HG03439 (cell line): ENCODE data around the gene TNIP1.

ENCODE experiments used
- ATAC-seq: cut with Tn5 transposase; IDR thresholded peaks from one replicate; pipeline ENCODE4 v1.9.1; 2021; ENCODE audit warnings: mild to moderate bottlenecking, moderate library complexity; ENCODE audit not compliant: unreplicated experiment

The TNIP1 gene

GRCh38 chr5:151005187-151005949 is 75.5 kb downstream of the TNIP1 start:
- ATAC-seq = no peak

- ATAC-seq = no peak
Observed at GRCh38 chr5:151004499-151004898, 76.3 kb downstream of the TNIP1 start.

GRCh38 chr5:151003503-151003860 is 77.4 kb downstream of the TNIP1 start:
- no peak for ATAC-seq

GRCh38 chr5:151002681-151003502 is 77.9 kb downstream of the TNIP1 start:
- no peak for ATAC-seq

GRCh38 chr5:151002250-151002649 is 78.6 kb downstream of the TNIP1 start:
- ATAC-seq = no peak

- no peak for ATAC-seq
Observed at GRCh38 chr5:151001436-151001835, 79.4 kb downstream of the TNIP1 start.

- no peak for ATAC-seq
Observed at GRCh38 chr5:150999704-151000442, 81.0 kb downstream of the TNIP1 start.

- no peak for ATAC-seq
Observed at GRCh38 chr5:150993826-150994412, 86.9 kb downstream of the TNIP1 start.

- no peak for ATAC-seq
Observed at GRCh38 chr5:150993422-150993821, 87.4 kb downstream of the TNIP1 start.

- ATAC-seq = no peak
Observed at GRCh38 chr5:150992705-150993104, 88.1 kb downstream of the TNIP1 start.

GRCh38 chr5:150989695-150990094 is 91.1 kb downstream of the TNIP1 start:
- no peak for ATAC-seq

GRCh38 chr5:150987746-150988145 is 93.1 kb downstream of the TNIP1 start:
- no peak for ATAC-seq
